GM19240 (cell line): ENCODE results near the gene TNNI3K.

ENCODE experiments used
- DNase-seq: peaks from one replicate; pipeline ENCODE4 v3.0.0; 2011; ENCODE audit warnings: low spot score; ENCODE audit not compliant: insufficient read length

TNNI3K gene

DNA sequence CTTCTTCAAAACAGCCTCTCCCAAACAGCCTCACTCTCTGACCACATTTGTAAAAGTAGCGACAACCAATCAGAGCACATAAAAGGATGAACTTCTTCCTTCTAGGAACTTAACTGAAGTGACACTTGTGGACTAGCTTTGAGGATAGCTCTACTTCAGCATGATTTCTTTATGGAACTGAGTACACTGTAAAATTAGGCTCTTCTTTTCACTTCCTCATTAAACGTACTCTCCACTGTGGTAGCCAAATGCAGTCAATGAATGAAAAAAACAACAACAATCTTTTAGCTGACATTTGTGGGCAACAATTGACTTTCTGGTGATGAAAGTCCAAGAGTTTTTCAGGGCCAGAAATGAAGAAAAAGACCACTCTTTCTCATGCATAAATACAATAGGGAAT, 267.7 kb downstream of the TNNI3K start:
- DNase-seq = no peak

DNA sequence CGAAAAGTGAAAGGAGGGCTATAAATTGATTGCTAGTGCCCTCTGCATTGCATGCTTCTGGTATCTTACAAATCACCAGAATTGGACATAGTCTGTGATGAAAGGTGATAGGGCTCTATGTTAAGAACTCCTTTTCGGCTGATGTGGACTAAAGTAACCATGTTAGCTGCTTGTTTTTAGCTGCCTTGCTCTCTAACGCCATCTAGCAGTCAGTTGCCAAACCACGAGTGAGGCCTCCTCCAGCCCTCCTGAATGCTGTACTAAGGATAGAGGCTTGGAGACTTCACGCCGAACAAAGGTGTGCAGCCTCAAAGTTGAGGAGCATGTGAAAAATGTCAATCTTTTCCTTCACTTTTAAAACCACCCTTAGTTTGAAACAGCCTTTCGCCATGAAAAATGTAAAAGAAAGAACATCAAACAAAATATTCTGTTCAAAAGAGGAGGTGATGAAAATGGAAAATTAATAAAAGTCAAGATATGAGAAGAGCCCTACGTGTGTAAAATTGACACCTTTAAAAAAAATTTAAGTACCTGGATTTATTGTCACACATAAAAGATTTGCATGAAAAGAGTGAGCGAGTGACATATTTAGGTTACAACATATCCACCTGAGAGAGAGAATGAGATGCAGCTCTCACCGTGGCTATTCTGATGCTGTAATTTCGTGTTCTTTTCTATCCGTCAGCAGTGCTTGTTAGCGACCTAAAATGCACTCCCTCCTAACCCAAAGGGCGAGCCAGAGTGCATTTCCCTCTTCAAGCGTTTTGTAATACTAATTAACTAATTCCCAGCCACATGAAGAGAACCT, 269.1 kb downstream of the TNNI3K start:
- no peak for DNase-seq

DNA sequence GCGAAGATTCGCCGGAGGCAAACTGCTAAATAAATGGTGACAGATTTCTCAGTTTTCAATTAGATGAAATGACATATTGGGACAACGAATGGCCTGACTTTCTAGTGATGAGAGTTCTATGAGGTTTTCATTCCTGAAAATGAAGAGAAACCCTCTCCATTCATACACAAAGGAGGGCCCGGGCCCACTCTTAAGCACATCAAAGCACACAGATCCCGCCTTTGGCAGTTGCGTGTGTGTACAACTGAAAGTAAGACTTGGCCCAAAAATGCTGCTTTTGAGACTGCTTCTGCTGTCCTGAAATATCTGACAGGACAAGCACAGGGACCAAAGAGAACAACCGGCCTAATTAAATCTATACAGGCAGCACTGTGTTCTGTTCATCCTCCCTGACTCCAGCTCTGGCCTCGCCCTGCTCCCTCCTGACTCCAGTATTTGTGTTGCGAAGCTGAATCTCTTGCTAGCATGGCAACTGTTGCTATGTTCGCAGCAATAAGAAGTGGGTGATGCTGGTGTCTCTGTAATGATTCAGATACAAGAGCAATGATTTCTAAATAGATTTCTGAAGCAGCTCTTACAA, 269.8 kb downstream of the TNNI3K start:
- no peak for DNase-seq

DNA sequence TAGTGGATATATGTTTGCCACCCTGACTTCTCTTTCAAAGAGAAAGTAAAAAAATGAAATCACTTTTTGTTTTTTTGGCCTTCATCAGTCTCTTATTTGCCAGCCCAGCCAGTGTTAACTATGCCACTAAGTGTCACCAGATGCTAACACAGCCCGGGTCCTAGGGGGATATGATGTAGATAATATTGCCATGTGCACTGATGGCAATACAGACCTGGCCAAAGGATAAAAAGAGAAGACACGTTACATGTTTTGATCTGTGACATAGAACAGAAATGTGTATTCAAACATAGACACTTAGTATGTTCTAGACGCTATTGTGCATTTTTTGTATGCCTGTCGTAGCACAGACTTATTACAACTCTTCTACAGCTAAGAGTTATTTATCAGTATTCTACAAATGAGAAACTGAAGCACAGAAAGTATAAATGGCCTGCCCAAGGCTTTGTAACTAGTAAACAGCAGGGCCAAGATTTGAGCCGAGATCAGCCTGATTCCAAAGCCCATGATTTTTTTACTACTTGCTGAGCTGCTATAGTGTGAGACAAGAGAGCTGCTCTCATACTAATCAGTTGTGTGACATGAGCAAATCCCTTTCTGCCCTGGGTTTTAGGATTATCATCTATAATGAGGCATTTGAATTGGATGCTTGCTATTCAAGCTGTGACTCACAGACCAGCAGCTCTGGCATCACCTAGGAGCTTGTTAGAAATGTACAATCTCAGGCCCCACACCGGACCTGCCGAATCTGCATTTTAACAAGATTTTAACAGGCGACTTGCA, 270.9 kb downstream of the TNNI3K start:
- no peak for DNase-seq

DNA sequence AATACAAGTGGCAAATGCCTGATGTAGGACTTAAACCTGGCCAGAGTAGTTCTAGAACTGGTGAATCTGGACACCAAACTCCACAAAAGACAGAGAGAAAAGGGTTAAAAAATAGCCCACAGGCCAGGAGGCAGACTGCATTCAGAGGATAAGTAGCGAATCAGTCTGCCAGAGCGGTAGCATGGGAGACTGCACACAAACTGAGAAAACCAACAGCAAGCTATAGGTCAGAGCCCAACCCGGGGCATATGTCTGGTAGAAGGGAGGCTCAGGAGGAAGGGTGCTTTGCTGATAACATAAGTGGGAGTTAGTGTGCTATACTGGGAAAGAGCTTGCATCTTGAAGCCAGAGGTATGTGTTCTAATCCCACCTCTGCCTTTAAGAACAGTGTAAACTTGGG, 273.3 kb downstream of the TNNI3K start:
- DNase-seq = no peak

DNA sequence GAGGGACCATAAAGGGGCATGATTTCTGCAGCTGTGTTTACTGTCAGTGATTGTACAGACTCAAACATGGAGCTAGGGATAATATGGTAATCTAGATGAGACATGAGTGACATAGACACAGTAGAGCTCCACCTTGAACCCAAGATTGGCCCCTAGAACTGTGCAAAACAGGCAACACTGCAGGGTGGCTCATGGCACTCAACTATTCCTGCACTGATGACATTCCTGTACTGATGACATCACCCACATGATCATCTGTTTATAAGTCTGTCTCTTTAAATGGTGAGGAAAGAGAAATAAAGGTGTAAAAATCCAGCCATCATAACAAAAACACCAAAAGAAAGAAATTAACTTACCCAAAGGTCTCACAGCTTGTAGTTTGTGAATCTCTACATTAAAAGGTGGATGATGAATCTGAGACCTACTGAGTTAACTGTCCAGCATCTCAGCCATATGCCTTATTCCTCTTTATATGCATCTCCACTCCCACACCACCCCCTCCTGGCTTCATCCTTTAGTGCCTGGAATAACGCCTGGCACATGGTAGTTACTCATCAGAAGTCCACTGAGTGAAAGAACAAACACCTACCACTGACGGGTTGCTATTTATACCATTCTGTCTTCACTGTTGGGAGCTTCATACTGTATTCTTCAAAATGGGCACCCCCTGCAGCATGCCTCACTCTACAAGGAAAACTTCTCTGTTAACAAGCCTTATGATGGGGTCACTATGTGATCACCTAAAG, 277.2 kb downstream of the TNNI3K start, which contains the start of gene LRRC53:
LRRC53 (minus strand) TSS at position 442 of the 746 bp plus-strand sequence. CDS start 29,262 bp downstream, outside the sequence.
- DNase-seq = no peak

DNA sequence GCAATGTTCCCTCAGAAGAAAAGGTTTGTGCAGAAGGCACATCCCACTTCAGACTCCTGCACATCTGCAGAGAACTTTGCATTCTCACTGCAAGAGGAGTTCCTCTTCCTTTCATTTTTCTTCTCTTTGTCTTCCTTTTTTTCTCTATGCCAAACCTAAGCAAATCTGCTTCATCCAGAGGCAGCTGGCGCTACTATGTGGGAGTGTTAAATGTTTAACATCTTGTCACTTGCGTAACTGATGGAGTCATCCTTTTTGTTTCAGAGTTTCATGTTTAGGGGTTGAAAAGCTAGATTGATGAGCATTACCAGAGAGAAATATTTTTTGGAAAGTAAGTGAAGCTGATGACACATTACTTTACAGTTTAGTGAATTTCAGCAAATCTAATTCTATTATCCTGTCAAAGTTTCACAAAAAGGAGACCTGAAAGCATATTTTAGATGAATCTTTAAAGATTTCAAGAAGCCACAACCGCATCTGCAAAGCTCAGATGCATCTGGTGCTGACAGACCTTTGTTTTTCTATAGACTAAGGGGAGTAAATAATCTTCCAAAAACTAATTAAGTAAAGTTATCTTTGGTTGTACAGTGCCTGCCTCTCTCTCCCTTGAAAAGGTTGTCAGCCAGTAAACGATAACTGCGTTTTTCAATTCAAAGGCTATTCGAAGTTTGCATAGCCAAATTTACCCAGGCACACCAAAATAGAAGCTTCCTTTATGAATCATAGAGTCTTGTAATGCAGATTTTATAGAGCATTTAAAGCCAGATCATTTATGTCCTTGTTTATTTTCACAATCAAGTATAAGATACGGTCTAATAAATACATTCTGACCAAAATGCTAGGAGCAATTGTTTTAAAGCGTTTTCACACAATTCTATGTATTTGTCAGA, 278.5 kb downstream of the TNNI3K start:
- DNase-seq = no peak

DNA sequence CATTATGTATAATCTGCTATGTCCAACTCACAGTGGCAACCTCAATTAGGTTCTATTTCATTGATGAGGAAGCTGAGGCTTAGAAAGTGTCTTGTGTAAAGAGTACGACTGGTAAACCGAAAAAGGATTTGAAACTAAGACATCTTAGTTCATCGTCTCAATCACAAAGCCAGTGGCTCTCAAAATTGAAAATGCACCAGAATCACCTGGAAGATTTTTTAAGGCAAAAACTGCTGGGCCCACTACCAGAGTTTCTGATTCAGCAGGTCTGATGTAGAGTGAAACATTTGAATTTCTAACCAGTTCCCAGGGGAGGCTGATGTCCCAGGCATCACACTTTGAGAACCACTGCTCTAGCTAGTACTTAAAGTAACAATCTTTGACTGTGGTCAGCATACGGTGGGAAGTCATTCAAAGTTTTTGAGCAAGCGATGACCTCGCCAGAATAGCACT, 282.4 kb downstream of the TNNI3K start:
- DNase-seq = no peak

DNA sequence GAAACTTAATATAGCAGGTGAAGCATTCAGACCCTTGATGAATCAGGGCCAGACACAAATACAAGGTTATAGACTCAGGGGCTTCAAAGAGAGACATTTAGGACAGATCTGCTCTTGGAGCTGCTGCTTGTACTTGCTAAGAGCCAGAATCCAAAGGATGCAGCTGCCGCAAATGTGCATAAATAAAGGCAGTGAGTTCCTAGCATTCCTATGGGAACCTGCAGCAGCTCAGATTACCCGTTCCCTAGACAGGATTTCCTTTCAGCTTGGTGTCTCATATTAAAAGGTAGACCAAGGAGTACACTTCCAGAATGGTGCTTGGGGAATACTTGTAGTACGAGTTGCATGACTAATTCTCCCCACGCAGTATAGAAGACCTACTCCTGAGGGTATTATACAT, 287.0 kb downstream of the TNNI3K start:
- DNase-seq = no peak

DNA sequence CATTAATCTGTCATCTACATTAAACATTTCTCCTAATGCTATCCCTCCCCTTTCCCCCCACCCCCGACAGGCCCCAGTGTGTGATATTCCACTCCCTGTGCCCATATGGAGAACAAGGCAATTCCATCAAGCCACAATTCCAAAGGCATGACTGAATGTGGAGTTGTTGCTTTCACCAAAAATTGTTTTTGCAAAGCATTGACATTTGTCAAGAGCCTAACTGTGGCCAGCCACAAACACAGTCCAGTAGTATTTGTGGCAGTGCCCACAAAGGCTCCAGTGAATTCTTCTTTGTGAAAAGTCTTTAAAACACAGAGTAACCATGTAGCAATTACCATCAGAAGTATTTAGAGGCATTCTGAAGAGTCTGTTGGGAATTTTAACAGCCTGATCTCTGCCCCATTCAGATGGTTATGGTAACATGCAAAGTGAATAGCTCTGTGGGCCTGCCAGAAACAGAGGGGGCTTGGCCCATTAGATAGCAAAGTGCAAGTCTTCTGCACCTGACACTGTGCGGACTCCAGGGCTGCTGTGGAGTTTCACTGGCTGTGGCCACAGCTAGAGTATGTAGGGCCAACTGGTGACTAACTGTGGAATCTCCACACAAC, 288.8 kb downstream of the TNNI3K start:
- DNase-seq = no peak

DNA sequence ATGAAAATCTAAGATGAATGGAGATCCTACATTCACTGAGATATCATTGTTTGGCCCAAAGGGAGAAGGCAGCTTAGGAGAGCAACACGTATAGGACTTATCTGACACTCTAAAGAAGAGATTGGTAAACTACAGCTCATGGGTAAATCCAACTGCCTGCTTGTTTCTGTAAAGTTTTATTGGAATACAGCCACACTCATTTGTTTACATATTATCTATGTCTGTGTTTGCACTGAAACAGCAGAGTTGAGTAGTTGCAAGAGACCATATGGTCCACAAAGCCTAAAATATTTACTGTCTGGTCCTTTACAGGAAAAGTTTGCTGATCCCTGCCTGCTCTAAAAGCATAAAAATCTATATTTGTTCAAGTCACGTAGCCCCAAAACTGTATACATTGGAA, 291.5 kb downstream of the TNNI3K start:
- DNase-seq = no peak

DNA sequence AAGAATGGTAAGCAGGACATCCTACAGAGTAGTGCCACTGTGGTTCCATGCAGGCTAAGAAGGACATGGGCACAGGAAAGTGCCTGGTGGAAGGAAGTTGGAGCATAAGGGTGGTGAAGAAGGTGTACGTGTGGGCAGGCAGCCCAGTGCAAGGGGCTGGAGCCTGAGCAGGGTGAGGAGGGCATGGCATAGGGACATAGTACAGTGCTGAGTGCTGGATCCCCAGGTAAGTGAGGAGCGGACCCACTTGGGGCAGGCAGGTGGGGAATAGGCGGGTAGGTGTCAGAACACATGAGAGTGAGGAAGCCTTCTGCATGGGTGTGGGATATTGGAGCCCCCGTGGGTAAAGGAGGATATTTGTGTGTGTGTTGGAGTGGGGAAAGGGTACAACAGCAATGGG, 292.9 kb downstream of the TNNI3K start:
- DNase-seq = no peak

DNA sequence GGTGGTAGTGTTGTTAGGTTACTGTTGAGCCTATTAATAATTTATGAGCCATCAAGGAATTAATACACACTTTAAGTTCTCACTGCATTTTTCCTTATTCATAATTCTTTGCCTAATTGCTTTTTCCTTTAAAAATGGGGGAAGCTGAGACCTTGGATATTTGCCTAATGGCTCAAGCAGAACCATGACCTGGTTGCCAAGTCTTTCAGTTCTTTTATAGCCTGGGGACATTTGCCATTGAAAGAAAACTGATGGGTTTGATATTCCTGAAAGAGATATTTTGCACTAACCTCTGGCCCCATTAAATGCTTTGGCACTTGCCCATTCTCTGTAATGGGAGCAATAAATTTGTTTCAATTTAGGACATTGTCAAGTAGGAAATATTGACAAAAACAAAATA, 295.7 kb downstream of the TNNI3K start:
- DNase-seq = no peak

DNA sequence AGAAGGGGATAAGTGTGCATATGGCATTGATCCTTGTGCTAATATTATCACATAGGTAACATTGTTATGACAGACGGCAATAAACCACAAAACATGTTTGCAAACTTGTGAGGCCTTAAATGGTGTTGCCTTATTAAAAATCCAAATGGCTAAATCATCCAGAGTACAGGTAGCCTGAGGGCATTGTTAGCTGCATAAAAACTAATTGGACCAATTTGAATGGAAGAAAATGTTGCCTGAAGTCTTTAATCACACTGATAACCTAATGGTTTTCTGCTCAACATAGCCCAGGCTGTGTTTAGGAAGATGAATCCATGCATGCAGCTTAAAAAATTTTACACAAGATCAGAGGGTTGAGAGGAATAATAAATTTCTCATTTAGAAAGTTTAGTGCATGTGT, 296.6 kb downstream of the TNNI3K start:
- no peak for DNase-seq

DNA sequence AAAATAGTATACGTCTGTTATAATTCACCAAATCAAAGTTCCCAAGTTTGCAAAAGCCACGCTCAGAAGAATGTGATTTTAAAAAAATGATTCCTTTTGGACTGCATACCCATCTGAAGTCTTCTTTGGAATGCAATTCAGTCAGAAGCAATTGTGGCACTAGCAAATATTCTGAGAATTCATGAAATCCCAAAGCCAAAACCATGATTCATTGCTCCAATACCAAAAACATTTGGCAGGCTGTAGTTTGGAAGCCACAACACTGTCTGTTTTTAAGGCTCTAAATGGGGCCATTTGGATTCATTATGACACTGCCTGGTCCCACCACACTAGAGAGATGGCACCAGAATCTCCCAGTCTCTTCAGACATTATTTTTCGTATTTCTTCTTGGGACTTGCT, 299.1 kb downstream of the TNNI3K start:
- DNase-seq = no peak

DNA sequence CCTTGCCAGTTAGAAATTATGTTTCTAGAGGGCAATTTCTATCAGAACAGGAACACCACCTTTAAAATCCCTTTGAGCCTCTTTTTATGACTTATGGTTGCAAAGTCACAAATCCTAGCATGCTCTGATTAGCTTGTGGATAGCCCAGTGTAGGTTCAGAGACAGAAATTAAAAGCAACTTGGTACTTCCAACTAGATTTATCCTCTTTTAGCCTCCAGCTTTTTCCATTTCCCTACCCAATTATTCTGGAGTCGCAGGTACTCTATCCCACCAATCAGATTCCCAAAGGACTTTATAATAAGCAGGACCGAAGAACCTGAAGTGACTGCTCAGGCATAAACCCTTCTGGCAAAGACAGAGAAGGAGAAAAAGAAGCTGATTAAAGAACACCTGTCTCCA, 310.6 kb downstream of the TNNI3K start:
- DNase-seq = no peak

DNA sequence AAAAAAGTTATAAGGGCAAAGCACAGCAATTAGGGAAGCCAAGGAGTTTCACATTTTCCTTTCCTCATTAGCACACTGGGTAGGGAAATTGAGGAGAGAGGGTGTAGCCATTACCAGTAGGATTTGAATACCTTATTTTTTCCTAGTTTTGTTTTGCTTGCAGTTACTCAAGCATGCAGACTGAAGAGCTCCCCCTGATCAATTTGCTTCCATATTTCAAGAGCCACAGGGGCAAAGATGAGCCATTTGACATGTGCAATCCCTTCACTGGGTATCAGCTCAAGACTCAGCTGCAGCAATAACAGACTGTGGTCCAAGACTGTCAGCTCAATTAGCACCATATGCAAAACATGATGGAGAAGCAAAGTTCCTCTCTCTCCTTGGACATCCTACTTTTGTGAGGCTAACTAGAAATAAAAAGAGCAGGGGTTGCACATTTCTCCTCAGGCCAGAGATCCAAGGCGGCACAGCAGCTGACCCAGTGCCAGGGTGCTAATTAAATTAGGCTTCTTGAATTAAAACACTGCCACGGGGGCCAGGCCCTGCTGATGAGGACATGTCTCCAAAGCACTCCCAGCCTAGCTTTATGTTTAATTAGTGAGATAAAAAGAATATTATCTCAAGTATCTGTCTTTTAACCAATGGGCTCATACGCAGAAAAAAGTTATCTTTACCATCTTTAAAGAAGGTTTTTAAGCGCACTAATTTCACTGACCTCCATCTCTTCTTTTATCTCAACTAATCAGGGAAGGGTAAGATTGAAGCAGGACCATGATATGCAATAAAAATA, 314.0 kb downstream of the TNNI3K start:
- DNase-seq = no peak

DNA sequence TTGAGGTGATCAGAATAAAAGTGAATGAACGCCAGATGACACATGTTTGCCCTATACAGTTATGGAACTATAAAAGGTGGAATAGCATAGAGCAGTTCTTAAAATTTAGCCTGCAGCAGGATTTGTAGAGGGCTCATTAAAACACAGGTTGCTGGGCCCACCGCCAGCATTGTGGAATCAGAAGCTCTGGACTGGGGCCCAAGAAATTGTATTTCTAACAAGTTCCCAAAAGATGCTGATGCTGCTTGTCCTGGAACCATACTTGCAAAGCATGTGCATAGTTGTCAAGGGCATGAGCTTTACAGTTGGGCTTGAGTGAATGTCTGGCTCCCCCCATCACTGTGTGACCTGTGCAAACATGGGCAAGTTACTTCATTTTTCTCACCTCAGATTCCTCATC, 314.7 kb downstream of the TNNI3K start:
- DNase-seq = no peak

DNA sequence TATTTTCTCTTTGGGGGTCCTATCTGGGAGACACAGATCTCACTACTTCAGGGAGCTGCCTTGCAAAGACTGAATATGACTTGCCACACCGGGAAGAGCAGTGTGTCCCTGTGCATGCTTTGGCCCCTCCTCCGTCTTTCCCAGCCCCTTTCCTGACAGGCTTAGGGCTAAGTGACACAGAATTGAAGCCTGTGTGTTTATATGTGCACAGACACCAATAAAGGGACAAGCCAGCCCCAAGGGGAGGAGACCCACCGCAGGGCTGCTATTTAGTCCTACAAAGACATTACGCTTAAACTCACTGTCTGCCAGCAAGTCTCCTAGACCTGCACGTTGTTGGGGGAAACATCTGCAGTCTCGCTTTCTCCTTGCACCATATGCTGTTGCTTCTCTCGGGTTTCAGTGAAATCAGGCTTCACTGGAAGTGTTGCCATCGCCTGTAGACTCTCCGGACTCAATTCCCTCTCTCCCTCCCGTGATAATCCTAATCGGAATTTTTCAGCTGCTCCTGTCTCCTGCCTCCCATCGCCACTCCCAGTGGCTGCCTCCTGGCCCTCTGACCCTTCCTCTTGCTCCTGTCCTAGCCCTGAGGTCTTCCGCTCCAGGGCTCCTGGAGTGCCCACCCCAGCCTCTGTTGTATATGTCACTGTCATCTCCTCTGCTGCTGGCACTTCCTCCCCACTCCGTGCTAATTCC, 335.8 kb downstream of the TNNI3K start:
- DNase-seq = no peak
